Measurements from ENCODE around the gene CES2. TPM values are rescaled to one million over a fixed set of nuclear protein-coding genes. Genes with fewer than 3 reads are reported as not detected.
"Not testable (repeated sequence)": the region's sequence is repeated elsewhere in the genome, so short reads cannot be mapped to it uniquely, and the experiment has no call there.

The CES2 gene
- polyA plus RNA-seq, 4 donors: 221 to 337 (median 294) TPM

DNA sequence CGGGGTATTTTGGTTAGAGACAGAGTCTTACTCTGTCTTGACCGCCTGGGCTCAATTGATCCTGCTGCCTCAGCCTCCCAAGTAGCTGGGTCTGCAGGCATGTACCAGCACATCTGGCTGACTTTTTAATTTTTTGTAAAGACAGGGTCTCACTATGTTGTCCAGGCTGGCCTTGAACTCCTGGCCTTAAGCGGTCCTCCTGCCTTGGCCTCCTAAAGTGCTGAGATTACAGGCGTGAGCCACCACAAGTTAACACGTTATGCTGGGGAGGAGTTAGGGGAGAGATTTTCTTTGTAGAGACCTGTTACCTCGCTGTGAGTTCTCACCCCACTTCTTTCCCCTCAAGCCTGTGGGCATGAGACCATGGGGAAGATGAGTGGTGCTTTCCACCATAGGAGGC, 51.2 kb downstream of the CES2 start:
- WGBS, 3 donors: 94 to 97% (median 95%) methylated on average over 6 of the region's 6 CpGs
- no peak overlapping the region for H3K4me3 ChIP-seq (ENCODE audit: low read depth in 1 of 3, low read length in 3 of 3)
- no peak for FAIRE-seq
- H3K9me3 ChIP-seq (ENCODE audit: control insufficient read depth in 2 of 2, insufficient read depth in 1 of 2, low read depth in 1 of 2, low read length in 1 of 2): no peaks in the 10 kb centered on the region
- no peak overlapping the region for H3K27ac ChIP-seq (ENCODE audit: low read depth in 1 of 3, low read length in 2 of 3)
- H3K36me3 ChIP-seq (ENCODE audit: control insufficient read depth in 3 of 3, insufficient read depth in 2 of 3, low read depth in 1 of 3, low read length in 3 of 3): no peaks in the 10 kb centered on the region
- H3K27me3 ChIP-seq (ENCODE audit: control insufficient read depth in 3 of 3, insufficient read depth in 3 of 3, low read length in 3 of 3): no peaks in the 10 kb centered on the region
- no peak for DNase-seq
- H3K4me1 ChIP-seq (ENCODE audit: control insufficient read depth in 3 of 3, insufficient read depth in 2 of 3, low read depth in 1 of 3, low read length in 2 of 3): no peaks in the 10 kb centered on the region

DNA sequence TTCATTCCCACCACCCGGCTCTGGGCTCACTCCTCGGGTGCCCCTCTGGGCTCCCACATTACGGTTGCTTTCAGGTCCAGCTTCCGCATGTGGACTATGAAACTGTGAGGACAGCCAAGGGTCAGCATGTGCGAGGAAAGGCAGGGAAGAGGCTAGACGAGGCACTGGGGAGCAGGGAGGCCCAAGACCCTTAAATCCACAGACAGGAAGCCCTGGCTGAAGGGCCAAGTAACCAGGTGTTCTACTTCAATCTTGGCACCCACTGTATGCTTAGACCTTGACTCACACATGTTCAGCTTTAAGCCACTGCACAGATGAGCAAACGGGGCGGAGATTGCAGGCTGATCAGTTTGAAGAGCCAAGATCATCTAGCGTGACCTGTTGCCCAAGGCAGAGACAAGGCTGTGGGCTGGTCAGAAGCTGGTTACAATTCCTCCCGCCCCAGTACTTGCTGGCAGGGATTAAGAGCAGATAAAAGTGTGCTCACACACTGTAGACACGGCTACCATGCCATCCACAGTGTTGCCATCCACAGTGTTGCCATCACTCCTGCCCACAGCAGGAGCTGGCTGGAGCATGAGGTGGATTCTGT, 53.0 kb downstream of the CES2 start, which contains the start of gene CES4A:
CES4A (plus strand) TSS at position 393 of the 592 bp plus-strand sequence; CDS start at position 577, 184 bp downstream.
- Histone ChIP-seq H3K4me1 (ENCODE audit: control insufficient read depth in 3 of 3, insufficient read depth in 2 of 3, low read depth in 1 of 3, low read length in 2 of 3) (no peaks in the 10 kb centered on the region), H3K4me3 (ENCODE audit: low read depth in 1 of 3, low read length in 3 of 3) (no peak within 1 kb of the TSS), H3K36me3 (ENCODE audit: control insufficient read depth in 3 of 3, insufficient read depth in 2 of 3, low read depth in 1 of 3, low read length in 3 of 3) (no peaks in the 10 kb centered on the region), H3K27ac (ENCODE audit: low read depth in 1 of 3, low read length in 2 of 3) (no peak within 1 kb of the TSS), H3K9me3 (ENCODE audit: control insufficient read depth in 2 of 2, insufficient read depth in 1 of 2, low read depth in 1 of 2, low read length in 1 of 2) (no peaks in the 10 kb centered on the region), H3K27me3 (ENCODE audit: control insufficient read depth in 3 of 3, insufficient read depth in 3 of 3, low read length in 3 of 3) (no peaks in the 10 kb centered on the region)
- 47 to 65% (median 57%) methylated on average over 11 of the region's 11 CpGs for WGBS, 3 donors
- peak in 1 of 2 donors; percentile 32 for DNase-seq
- FAIRE-seq: no peak

DNA sequence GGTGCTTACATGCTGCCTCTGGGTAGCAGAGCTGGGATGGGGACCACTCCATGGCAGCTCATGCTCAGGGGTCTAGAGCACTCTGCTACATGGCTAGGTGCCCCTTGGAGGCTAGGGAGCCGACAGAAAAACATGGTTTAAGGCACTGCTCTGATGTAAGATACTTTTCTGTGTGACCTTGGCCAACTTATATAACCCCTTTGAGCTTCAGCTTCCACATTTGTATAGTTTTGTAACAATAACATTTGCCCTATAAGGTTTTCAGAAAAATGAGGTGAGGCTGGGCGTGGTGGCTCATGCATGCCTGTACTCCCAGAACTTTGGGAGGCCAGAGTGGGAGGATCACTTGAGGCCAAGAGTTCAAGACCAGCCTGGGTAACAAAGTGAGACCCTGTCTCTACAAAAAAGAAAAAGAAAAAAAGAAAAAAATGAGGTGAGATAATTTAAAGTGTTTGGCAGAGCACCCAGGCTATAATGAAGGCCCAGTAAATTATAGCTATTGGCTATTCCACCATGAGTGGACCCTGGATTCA, 56.3 kb downstream of the CES2 start:
- H3K4me1 ChIP-seq (ENCODE audit: control insufficient read depth in 3 of 3, insufficient read depth in 2 of 3, low read depth in 1 of 3, low read length in 2 of 3): peaks cover 0 to 4% (median 0%) of the 10 kb centered on the region in 3 donors
- H3K27ac ChIP-seq (ENCODE audit: low read depth in 1 of 3, low read length in 2 of 3): no peak overlapping the region
- H3K9me3 ChIP-seq (ENCODE audit: control insufficient read depth in 2 of 2, insufficient read depth in 1 of 2, low read depth in 1 of 2, low read length in 1 of 2): no peaks in the 10 kb centered on the region
- no peak for DNase-seq
- 83 to 89% (median 85%) methylated on average over 2 of the region's 2 CpGs for WGBS, 3 donors
- no peak for FAIRE-seq
- H3K27me3 ChIP-seq (ENCODE audit: control insufficient read depth in 3 of 3, insufficient read depth in 3 of 3, low read length in 3 of 3): no peaks in the 10 kb centered on the region
- H3K4me3 ChIP-seq (ENCODE audit: low read depth in 1 of 3, low read length in 3 of 3): no peak overlapping the region
- H3K36me3 ChIP-seq (ENCODE audit: control insufficient read depth in 3 of 3, insufficient read depth in 2 of 3, low read depth in 1 of 3, low read length in 3 of 3): no peaks in the 10 kb centered on the region

DNA sequence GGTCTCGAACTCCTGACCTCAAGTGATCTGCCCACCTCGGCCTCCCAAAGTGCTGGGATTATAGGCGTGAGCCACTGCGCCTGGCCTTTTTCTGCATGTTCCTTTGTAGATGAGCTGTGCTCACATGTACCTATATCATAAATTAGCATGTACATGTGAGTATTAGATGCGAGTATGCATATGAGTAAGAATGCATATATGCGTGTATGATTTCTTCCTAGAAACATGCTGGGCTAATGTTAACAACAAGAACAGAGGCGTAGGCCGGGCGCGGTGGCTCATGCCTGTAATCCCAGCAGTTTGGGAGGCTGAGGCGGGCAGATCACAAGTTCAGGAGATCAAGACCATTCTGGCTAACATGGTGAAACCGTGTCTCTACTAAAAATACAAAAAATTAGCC, 58.2 kb downstream of the CES2 start:
- not testable (repeated sequence) for DNase-seq; H3K36me3 ChIP-seq (ENCODE audit: control insufficient read depth in 3 of 3, insufficient read depth in 2 of 3, low read depth in 1 of 3, low read length in 3 of 3); H3K4me3 ChIP-seq (ENCODE audit: low read depth in 1 of 3, low read length in 3 of 3); H3K9me3 ChIP-seq (ENCODE audit: control insufficient read depth in 2 of 2, insufficient read depth in 1 of 2, low read depth in 1 of 2, low read length in 1 of 2); H3K4me1 ChIP-seq (ENCODE audit: control insufficient read depth in 3 of 3, insufficient read depth in 2 of 3, low read depth in 1 of 3, low read length in 2 of 3); H3K27me3 ChIP-seq (ENCODE audit: control insufficient read depth in 3 of 3, insufficient read depth in 3 of 3, low read length in 3 of 3); FAIRE-seq; H3K27ac ChIP-seq (ENCODE audit: low read depth in 1 of 3, low read length in 2 of 3)
- WGBS, 3 donors: 88 to 97% (median 95%) methylated on average over 11 to 12 of the region's 12 CpGs

Other genes with a start within 250 kb of the CES2 start
- gene CMTM4, start 238.8 kb upstream of the CES2 start, polyA plus RNA-seq: 10 to 100 TPM; 21.1 to 54.3 (median 43.0) TPM
- 10 to 100 TPM; 37.8 to 92.9 (median 62.6) TPM for gene DYNC1LI2, start 183.9 kb upstream of the CES2 start, polyA plus RNA-seq
- gene TERB1, start 133.9 kb upstream of the CES2 start, polyA plus RNA-seq: under 1 TPM in 1 of 4 donors, not detected in 3; 0.04 TPM
- gene NAE1, start 104.5 kb upstream of the CES2 start, polyA plus RNA-seq: 10 to 100 TPM; 39.4 to 60.9 (median 47.1) TPM
- gene CA7, start 91.1 kb upstream of the CES2 start, polyA plus RNA-seq: 10 to 100 TPM in 3 of 4 donors, 1 to 10 TPM in 1; 6.4 to 89.7 (median 47.7) TPM
- gene PDP2, start 55.0 kb upstream of the CES2 start, polyA plus RNA-seq: 10 to 100 TPM in 1 of 4 donors, 1 to 10 TPM in 3; 1.6 to 11.2 (median 4.3) TPM
- gene CDH16, start 16.6 kb upstream of the CES2 start, polyA plus RNA-seq: 1 to 10 TPM in 3 of 4 donors, under 1 TPM in 1; 0.91 to 8.5 (median 4.4) TPM
- 10 to 100 TPM in 1 of 4 donors, 1 to 10 TPM in 2, under 1 TPM in 1; 0.83 to 10.9 (median 3.6) TPM for gene RRAD, start 10.0 kb upstream of the CES2 start, polyA plus RNA-seq
- 100 to 1,000 TPM in 3 of 4 donors, 10 to 100 TPM in 1; 79.7 to 274 (median 232) TPM for gene CIAO2B, start 1.1 kb upstream of the CES2 start, polyA plus RNA-seq
- gene CES3, start 25.8 kb downstream of the CES2 start, polyA plus RNA-seq: 10 to 100 TPM; 14.6 to 36.0 (median 24.3) TPM
- gene CES4A, start 53.1 kb downstream of the CES2 start, polyA plus RNA-seq: 10 to 100 TPM in 2 of 4 donors, 1 to 10 TPM in 2; 4.8 to 26.3 (median 10.5) TPM
- gene CBFB, start 93.6 kb downstream of the CES2 start, polyA plus RNA-seq: 10 to 100 TPM in 2 of 4 donors, 1 to 10 TPM in 2; 5.4 to 21.6 (median 10.7) TPM
- 10 to 100 TPM in 2 of 4 donors, 1 to 10 TPM in 2; 5.9 to 13.6 (median 8.7) TPM for gene PHAF1, start 174.4 kb downstream of the CES2 start, polyA plus RNA-seq
- gene B3GNT9, start 215.5 kb downstream of the CES2 start, polyA plus RNA-seq: 1 to 10 TPM in 3 of 4 donors, under 1 TPM in 1; 0.89 to 4.9 (median 2.6) TPM
- gene TRADD, start 224.4 kb downstream of the CES2 start, polyA plus RNA-seq: 10 to 100 TPM; 16.6 to 37.8 (median 23.6) TPM
- 10 to 100 TPM in 1 of 4 donors, 1 to 10 TPM in 3; 5.8 to 13.1 (median 6.9) TPM for gene FBXL8, start 224.4 kb downstream of the CES2 start, polyA plus RNA-seq
- 10 to 100 TPM in 1 of 4 donors, 1 to 10 TPM in 3; 4.6 to 15.1 (median 7.6) TPM for gene HSF4, start 229.2 kb downstream of the CES2 start, polyA plus RNA-seq
- 10 to 100 TPM in 2 of 4 donors, 1 to 10 TPM in 2; 4.5 to 17.1 (median 9.5) TPM for gene NOL3, start 235.0 kb downstream of the CES2 start, polyA plus RNA-seq
- gene MATCAP1, start 248.4 kb downstream of the CES2 start, polyA plus RNA-seq: 10 to 100 TPM; 15.7 to 19.0 (median 18.2) TPM

All from small intestine (tissue), 7 donors.